WTC11 (cell line): ENCODE measurements around the gene ZNF428.

Experiments used
- CTCF ChIP-seq: fragments of 200-600 bp; IDR thresholded peaks from 2 replicates; pipeline ENCODE4 v1.8.0; 2022; ENCODE audit warnings: antibody characterized with exemption
- TEAD4 ChIP-seq: sonication (generic); formaldehyde crosslinking; IDR thresholded peaks from 2 replicates; pipeline ENCODE4 v1.8.0; 2022; ENCODE audit warnings: mild to moderate bottlenecking, missing genetic modification reagents
- TF ChIP-seq, protein P1 (sequence below): sonication (generic); formaldehyde crosslinking; IDR thresholded peaks from 2 replicates; pipeline ENCODE4 v1.8.1; 2022; ENCODE audit warnings: low read depth, missing genetic modification reagents, borderline replicate concordance

GRCh38 chr19:43595999-43596841 is 23.2 kb downstream of the ZNF428 start, which contains the start of the genes IRGQ and ZNF576:
- TF ChIP-seq CTCF, result no peak
- TF ChIP-seq, protein P1, sequence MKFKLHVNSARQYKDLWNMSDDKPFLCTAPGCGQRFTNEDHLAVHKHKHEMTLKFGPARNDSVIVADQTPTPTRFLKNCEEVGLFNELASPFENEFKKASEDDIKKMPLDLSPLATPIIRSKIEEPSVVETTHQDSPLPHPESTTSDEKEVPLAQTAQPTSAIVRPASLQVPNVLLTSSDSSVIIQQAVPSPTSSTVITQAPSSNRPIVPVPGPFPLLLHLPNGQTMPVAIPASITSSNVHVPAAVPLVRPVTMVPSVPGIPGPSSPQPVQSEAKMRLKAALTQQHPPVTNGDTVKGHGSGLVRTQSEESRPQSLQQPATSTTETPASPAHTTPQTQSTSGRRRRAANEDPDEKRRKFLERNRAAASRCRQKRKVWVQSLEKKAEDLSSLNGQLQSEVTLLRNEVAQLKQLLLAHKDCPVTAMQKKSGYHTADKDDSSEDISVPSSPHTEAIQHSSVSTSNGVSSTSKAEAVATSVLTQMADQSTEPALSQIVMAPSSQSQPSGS (CRISPR knock-in tag), result no peak
- no peak for TF ChIP-seq TEAD4 (CRISPR knock-in tag)
